HG03039 (cell line): ENCODE results near the gene GRID2.

Experiments
- ATAC-seq: cut with Tn5 transposase; IDR thresholded peaks from one replicate; pipeline ENCODE4 v1.9.1; 2021; ENCODE audit warnings: mild to moderate bottlenecking, moderate library complexity; ENCODE audit not compliant: unreplicated experiment

Gene GRID2

DNA sequence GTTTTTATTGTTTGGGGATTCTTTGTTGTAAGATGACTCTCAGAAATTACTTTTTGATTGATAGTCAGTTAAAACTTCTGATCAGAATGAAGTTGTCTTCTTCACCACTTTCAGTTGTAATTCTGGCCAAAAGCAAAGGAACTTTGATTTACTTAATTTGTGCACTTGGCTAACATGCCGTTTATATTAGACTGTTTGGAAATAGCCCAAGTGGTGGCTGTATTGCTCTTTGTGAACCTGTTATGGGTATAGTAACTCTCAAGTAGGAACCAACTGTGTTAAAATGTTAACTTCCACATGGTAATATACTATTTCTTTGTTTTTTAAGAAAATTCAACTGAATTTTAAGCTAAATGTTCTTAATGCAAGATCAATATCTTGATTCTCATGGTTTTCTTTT lies 581.9 kb downstream of the GRID2 start:
- no peak for ATAC-seq

DNA sequence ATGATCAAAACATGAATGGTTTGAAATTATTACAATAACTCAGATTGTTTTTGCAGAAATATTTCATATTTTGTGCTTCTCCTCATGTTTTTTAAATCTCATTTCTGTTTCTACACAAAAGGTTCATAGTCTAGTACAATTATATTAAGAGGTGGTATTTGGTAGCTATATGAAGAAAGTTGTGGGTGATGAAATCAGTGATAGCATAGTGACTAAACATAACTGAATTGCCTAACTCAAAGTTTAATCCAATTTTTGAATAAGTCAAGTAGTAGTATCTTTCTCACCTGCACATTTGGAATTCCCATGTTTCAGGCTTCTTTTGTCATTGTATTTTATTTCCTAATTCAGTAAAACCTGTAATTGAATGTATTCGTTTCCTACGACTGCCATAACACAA lies 648.7 kb downstream of the GRID2 start:
- ATAC-seq, result no peak

DNA sequence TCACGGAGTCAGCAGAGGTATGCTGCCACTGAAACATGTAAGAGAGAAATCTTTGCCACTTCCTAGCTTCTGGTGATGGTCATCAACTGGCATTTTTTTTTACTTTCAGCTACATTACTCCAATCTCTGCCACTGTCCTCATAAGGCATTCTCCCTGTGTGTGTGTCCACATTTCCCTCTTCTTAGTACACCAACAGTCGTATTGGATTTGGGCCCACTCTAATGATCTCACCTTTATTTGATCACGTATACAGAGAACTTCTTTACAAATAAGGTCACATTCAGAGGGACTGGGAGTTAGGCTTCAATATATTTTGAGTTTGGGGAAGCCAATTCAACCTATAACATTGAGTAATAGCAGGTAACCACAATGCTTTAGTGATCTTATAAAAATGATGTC lies 649.1 kb downstream of the GRID2 start:
- no peak for ATAC-seq

DNA sequence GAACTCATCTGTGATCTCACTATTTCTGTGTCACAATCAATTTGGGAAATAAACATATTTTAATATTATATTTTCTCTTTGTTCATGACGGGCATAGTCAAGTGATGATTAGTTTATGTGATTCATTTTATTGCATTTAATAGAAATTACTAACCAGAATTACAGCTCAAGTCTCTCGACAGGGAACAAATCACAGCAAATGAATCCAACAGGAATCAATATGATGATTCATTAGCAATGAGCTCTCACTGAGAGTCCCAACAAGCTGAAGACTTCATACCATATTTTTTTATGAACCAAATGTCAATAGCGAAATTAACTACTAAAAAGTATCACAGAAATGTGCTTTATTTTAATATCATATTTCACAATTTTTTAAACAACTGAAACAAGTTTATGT lies 649.7 kb downstream of the GRID2 start:
- ATAC-seq, result no peak

DNA sequence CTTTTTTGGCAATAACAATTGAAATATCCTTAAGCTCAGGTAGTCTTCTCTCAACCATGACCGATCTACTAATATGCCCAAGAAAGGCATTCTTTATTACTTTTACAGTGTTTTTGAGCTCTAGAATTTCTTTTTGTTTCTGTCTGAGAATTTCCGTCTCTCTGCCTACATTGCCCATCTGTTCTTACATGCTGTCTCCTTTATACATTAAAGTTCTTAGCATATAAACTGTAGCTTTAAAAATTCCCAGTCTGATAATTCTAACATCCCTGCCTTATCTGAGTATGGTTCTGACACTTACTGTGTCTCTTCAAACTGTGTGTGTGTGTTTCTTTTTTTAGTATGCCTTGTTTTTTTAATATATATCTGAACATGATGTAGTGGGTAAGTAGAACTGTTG lies 658.1 kb downstream of the GRID2 start:
- ATAC-seq, result no peak

DNA sequence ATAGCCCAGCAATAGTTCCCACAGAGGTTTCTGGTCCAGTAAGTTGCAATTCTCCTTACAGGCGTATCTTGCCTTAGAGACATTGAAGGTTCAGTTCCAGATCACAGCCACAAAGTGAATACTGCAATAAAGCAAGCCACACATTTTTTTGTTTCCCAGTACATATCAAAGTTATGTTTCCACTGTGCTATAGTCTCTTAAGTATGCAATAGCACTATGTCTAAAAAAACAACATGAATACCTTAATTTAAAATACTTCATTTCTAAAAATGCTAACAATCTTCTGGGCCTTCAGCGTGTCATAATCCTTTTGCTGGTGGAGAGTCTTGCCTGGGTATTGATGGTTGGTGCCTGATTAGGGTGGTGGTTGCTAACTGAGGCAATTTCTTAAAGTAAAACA lies 659.1 kb downstream of the GRID2 start:
- ATAC-seq, result no peak

DNA sequence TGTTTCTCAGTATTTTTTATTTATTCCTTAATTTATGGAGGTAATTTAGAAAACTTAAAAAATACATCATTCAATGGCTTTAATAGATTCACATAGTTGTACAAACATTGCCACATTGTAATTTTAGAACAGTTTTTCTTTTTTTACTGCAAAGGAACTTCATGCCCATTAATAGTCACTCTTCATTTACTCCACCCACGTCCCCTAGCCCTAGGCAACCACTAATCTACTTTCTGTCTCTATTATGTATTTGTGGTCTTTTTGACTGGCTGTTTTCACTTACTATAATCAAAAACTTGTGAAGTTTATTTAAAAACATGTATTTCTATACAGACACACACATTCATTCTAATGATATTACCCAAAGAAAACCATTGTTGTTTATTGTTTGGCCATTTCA lies 664.8 kb downstream of the GRID2 start:
- no peak for ATAC-seq

DNA sequence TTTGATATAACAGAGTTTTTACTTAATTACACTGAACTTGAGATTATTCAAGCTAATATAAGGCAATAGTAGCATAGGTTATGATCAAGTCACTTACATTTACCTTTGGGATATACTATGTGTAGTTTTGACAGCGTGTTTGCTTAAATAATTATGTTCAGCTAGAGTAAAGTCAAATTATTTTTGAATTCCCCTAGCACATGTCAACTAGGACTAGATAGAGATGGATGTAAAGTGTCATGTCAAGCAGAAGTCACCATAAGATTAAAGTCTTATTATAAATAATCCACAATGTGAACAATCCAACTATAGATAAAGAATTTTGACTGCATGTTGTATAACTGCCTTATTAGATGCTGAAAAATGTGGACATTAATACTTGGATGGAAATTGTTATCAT lies 665.2 kb downstream of the GRID2 start:
- no peak for ATAC-seq

DNA sequence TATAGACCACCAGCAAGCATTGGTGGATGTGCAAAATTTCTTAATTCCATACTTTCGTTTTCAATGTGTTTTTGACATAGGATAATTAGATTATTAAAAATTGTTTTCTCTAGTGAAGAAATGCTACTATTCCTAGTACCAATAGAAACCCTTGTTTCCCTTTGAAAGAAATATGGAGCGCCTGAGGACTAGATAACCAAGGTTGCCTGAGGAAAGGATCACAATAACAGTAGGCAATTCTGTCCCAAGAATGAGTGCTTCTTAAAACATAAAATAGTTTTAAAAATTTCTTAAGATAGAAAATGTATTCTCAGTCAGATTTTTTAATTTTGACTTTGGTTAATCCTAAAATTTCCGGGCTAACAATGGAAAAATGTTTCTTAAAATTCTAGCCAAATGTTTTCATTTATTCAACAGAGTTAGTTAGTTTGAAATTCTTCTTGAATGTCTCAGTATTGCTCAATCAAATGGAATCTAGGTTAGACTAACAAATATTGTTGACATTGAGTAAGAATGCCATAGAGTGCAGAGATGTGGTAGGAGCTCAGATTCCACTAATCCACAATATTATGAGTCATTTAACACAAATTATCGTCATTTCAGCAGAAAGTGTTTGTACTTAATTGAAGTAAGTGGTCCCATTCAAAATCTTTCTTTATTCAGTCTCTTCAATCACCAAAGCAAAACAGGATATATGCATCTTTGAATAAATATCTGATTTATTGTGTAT lies 666.0 kb downstream of the GRID2 start:
- ATAC-seq, result no peak

DNA sequence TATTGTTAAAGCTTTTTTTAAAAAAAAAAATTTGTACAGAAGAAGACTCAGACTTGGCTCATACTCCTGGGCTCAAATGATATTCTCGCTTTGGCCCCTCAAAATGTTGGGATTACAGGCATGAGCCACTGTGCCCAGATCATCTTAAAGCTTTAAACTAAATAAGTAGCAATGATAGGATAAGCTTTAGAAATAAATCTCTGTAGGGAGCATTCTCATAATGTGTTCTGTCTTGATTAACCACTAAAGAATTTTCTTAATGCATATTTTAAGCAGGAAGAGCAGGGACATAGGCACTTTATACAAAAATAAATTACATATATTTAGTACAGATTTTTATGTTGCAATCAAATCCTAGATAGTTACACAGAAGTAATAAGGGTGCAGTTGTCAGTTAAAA lies 667.2 kb downstream of the GRID2 start:
- ATAC-seq, result no peak

DNA sequence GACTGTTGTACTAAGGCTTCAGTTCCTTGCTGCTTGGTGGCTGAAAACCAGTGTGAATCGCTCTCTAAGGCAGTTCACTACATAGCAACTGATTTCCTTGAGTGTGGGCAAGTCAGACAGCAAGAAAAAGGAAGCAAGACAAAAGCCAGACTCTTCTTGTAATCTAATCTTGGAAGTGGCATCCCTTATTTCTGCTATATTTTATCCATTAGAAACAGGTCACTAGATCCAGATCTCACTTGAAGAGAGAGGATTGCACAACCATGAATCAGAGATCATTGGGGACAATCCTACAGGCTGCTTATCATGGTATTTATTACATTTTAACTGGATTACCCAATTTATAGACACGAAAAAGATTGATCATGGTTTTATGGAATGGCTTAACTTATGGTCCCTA lies 684.5 kb downstream of the GRID2 start:
- ATAC-seq, result no peak

DNA sequence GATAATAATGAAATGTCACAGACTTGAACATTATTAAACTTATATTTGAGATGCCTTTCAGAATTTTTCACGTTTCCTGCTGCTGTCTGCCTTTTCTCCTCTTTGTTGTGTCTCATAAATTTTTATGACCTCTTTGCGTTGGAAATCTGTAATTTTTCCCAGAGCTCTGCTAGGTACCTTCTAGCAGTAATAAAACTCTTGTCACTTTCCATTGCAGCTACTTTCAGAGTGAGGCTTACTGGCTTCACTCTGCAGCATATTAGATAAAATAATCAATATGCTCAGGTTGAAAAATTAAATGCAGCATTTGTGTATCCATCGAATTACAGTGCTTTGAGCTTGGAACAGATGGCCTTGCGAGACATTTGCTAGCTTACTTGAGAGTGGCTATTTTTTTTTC lies 689.0 kb downstream of the GRID2 start:
- no peak for ATAC-seq

DNA sequence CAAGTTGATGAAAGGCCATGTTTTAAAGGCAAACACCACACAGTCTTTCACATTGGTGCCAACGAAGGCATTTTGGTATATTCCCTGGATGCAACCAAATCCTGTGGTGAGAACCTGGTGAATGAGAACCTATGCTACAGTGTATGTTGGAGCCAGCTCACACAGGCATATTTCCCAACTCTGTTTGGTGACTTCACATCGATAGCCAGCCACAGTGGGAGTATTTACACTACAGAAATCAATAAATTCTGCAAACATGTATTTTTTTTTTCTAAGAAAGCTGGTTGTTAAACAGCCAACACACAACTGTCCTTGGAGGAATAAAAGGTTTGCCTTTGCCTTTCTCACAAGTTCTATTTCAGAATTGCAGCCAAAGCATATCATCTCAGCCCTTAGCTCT lies 691.0 kb downstream of the GRID2 start:
- ATAC-seq, result no peak

DNA sequence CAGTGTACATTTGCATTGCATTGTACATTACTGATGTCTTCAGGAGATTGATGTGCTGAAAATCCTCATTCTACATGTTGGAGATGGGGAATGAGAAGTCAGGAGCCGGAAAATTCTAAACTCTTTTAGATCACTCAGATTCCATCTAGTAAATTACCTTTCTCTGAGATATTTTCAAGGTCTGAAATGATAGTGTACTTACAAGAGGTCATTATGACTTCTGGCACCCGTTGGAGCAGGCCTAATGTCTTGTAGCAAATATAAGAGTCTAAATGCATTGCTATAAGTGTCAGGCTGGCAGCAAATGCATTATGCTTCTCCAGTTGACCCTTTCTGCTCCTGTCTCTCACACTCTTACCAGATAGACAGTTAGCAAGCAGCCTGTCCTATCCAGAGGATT lies 692.8 kb downstream of the GRID2 start:
- no peak for ATAC-seq

DNA sequence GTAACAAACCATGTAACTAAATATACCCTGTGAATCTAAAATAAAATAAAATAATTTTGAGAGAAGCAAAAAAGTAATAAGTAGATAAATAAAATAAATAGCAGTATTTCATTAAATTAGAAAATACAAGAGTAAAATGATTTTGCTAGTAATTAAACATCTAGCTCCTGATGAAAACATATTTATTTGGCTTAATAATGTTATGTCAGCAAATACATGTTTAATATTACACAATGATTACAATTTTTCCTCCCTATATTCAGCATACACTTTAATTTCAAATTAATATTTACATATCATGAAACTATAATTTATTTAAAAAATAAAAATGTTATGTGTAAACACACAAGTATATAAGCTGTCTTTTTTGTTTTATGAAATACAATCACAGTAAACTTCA lies 697.1 kb downstream of the GRID2 start:
- no peak for ATAC-seq

DNA sequence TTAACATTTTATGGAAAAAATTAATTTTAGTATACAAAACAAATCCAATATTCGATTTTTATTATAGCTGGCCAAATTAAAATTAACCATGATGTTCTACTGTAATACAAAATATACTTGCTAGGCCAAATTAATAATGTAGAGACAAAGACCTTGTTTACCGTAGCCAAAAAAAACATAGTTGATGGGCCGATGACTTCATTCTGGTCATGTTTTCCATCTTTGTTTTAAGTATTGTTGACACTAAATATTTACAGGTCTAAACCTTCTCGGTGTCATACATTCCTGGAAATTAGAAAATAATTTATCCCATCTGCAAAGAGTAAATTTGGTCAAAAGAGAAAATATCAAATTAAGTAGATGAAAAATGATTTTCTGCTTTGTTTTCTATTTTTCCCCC lies 698.5 kb downstream of the GRID2 start:
- no peak for ATAC-seq

DNA sequence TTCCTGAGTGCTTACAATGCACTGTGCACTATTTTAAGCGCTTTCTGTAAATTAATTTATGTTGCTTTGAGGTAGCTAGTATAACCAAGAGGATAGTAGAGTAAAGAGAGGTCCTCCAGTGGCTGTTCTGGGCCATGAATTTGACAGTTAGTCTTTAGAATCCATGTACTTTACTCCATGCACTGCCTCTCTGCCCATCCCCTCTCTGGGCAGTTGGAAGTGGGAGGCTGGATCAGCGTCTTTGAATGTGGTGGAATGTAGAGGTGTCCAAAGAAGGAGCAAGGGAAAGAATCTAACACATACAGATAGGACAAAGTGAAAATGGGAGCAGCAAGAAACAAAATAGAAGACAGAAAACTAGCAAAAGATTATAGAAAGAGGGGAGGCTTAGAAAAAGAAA lies 712.6 kb downstream of the GRID2 start:
- ATAC-seq, result no peak

DNA sequence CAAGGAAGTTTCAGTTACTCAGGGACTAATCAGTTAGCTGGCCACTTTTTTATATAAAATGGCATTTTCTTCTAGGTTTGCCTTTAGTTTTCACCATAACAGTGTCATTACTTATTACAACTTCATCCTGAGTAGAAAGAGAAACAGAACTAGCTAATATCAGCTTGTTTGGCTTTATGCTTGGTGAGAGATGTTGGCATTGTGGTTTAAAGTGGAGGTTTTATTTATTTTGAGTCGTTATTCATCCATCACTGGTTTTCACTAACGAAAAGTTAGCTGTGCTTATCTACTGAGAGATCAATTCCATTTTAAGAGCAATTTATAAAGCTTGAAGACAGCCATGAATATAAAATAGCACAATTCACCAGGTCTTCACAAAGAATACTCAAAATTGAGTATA lies 714.5 kb downstream of the GRID2 start:
- no peak for ATAC-seq

DNA sequence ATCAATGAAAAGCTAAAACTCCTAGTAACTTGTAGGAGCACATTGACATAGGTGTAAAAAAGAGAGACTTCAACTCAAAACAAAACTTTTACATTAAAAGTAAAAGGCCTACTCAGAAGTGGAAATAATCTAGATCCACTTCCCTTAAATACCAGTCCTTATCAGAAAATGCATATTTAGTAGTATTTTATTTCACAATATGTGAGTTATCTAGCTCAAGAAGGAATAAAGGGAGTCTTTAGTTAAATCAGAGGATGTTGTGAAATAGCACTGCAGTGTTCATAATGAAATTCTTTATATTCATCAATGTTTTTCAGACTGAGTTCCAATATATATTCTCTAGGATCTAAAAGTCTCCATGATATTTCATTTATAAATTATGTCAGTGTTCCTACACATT lies 715.0 kb downstream of the GRID2 start:
- ATAC-seq, result no peak

DNA sequence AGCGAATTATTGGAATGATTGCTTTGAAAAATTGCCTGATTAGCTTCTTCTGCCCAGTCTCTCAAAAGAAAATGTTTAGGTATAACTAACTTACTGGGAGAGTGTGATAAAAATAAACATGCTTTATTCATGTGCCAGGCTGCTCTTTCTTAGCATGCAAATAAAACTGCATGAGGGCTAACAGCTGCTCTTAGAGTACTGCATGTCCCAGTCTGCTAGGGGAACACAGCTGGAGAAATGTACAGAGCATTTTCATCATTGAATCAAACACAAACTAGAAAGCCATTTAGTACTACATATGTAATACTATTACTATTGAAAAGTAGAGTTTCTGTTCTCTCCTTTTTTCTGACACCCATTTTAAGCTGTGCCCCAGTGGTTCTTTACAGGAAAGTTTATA lies 726.0 kb downstream of the GRID2 start:
- ATAC-seq, result no peak

DNA sequence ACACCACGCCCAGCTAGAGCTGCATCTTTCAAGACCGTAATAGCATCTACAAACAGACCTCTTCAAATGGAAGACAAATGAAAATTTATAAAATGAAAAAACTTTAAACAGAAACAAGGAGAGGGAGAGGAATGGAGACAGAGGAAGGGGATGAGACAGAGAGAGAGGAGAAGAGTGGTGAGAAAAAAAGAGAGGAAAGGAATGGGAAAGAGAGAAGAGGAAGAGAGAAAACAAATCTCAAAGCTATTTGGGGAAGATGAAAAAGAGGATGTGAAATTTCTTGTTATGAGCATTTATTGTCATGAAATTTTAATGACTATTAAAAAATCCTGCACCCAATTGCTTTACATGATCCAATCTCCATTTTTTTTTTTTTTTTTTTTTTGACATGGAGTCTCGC lies 726.9 kb downstream of the GRID2 start:
- ATAC-seq, result no peak

DNA sequence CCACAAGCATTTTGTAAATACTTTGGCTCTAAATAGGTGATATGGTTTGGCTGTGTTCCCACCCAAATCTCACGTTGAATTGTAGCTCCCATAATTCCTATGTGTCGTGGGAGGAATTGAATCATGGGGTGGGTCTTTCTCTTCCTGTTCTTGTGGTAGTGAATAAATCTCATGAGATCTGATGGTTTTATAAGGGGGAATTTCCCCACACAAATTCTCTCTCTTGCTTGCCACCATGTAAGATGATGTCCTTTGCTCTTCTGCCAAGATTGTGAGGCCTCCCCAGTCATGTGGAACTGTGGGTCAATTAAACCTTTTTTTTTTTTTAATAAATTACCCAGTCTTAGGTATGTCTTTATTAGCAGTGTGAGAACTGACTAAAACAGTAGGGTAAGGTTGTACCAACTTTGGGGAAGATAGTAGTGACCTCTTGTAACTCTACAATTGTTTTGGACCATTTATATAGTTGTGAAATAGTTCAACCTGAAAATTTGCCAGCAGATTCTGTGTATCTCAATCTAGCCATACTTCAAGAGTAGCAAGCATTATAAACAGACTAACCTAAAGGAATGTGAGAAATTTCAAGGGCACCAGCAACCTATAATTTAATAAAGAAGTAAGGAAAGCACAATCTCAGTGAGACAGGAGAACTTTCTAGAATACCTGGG lies 727.8 kb downstream of the GRID2 start:
- ATAC-seq, result no peak

DNA sequence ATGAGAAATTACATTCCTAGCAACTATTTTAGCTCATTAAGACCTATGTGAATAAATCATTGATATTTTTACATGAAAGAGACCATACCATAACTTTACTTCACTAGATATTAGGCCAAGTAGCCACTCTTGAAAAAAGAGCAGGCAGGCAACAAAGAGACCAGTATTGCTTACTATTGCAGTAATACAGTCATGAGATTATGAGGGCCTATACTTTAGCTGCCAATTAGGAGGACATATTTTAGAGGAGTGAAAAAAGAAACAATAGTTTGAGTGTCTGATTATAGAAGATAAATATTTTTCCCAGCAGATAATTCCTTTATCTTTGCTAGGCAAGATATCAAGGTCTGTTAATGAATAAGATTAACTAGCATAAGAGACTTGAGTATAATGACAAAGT lies 739.0 kb downstream of the GRID2 start:
- ATAC-seq, result no peak
